Measurements from ENCODE around the gene KHNYN. TPM values are rescaled to one million over a fixed set of nuclear protein-coding genes. Genes with fewer than 3 reads are reported as not detected.

Gene KHNYN
- total RNA-seq, 1 donor from 2014 or later: 65.9 TPM

DNA sequence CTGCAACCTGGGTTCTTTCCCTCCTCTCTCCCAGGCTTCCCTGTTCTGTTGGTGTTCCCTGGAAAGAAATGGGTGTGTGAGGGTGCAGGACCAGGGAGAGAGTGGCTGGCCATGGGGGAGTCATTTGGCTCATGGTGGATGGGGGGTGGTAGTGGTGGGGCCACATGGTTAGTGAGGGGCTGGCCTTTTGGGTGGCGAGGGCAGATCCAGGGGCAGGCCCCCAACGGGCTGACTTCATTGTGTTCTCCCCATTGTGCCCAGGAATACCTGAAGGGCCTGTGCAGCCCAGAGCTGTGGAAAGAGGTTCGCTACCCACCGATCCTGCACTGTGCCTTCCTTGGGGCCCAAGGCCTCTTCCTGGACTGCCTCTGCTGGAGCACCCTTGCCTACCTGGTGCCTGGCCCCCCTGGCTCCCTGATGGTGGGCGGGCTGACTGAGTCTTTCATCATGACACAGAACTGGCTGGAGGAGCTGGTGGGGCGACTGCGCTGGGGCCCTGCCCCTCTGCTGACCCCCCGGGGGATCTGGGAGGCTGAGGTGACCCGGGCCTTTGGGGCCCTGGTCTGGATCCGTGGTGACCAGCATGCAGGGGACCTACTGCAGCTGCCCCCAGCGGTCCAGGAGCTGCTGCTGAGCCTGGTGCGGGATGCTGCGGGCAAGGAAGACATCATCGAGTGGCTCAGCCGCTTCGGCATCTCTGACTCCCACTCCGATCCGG is 22.0 kb upstream of the KHNYN start:
- Mint-ChIP-seq H3K4me3 (no peak overlapping the region), H3K27ac (no peak overlapping the region), H3K4me1 (ENCODE audit: low read depth) (no peaks in the 10 kb centered on the region), H3K36me3 (ENCODE audit: low read depth) (no peaks in the 10 kb centered on the region), H3K27me3 (ENCODE audit: insufficient read depth) (peaks cover 25% of the 10 kb centered on the region), H3K9me3 (no peaks in the 10 kb centered on the region)
- intact Hi-C loops (cut with micrococcal nuclease): no loop called here
- DNase-seq (ENCODE audit: low spot score): no peak

DNA sequence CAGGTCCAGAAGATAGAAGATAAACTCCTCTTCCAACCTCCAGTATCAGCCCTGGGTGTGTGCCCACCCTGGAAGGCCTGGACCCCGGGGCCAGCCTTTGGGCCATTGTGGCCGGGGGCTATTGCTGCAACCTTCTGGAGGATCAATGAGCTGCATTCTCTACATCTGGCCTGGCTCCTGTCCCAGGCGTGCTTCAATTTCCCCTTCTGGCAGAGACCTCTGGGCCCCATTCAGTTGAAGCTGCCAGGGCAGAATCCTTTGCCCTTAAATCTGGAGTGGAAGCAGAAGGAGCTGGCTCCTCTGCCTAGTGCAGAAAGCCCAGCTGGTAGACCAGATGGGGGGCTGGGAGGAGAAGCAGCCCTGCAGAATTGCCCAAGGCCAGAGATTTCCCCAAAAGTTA is 21.0 kb upstream of the KHNYN start:
- no peaks in the 10 kb centered on the region for H3K36me3 Mint-ChIP-seq (ENCODE audit: low read depth)

DNA sequence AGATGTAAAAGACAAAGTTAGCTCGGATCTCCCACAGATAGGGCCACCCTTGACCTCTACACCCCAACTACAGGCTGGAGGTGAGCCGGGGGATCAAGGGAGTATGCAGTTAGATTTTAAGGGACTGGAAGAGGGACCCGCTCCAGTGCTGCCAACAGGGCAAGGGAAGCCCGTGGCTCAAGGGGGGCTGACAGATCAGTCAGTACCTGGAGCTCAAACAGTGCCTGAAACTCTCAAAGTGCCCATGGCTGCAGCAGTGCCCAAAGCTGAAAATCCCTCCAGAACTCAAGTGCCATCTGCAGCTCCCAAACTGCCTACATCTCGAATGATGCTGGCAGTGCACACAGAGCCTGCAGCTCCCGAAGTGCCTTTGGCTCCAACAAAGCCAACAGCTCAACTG is 20.6 kb upstream of the KHNYN start:
- H3K27ac Mint-ChIP-seq: no peak overlapping the region
- H3K9me3 Mint-ChIP-seq: no peaks in the 10 kb centered on the region
- no peak overlapping the region for H3K4me3 Mint-ChIP-seq
- no peaks in the 10 kb centered on the region for H3K36me3 Mint-ChIP-seq (ENCODE audit: low read depth)
- DNase-seq (ENCODE audit: low spot score): no peak
- H3K4me1 Mint-ChIP-seq (ENCODE audit: low read depth): no peaks in the 10 kb centered on the region
- peaks cover 13% of the 10 kb centered on the region for H3K27me3 Mint-ChIP-seq (ENCODE audit: insufficient read depth)
- intact Hi-C loops (cut with micrococcal nuclease): no loop called here

More for the DNA sequence above, 21.0 kb upstream of the KHNYN start:
- H3K27me3 Mint-ChIP-seq (ENCODE audit: insufficient read depth): peaks cover 16% of the 10 kb centered on the region
- intact Hi-C loops (cut with micrococcal nuclease): no loop called here
- no peak overlapping the region for H3K4me3 Mint-ChIP-seq
- H3K4me1 Mint-ChIP-seq (ENCODE audit: low read depth): no peaks in the 10 kb centered on the region
- no peak overlapping the region for H3K27ac Mint-ChIP-seq
- H3K9me3 Mint-ChIP-seq: no peaks in the 10 kb centered on the region
- no peak for DNase-seq (ENCODE audit: low spot score)

DNA sequence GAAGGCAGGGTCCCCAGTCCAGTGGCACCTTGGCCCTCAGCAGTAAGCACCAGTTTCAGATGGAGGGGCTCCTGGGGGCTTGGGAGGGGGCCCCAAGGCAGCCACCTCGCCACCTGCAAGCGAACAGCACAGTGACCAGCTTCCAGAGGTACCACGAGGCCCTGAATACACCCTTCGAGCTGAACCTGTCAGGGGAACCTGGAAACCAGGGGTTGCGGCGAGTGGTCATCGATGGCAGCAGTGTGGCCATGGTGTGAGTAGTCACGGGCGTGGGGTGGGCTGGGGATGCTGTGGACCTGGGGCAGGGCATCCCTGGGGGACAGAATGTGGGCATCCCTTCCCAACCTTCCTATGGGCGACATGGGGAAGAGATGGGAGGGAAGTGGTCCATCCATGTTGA is 19.8 kb upstream of the KHNYN start:
- H3K27me3 Mint-ChIP-seq (ENCODE audit: insufficient read depth): peaks cover 5% of the 10 kb centered on the region
- no peak for DNase-seq (ENCODE audit: low spot score)
- no peak overlapping the region for H3K27ac Mint-ChIP-seq
- intact Hi-C loops (cut with micrococcal nuclease): no loop called here
- H3K36me3 Mint-ChIP-seq (ENCODE audit: low read depth): no peaks in the 10 kb centered on the region
- H3K9me3 Mint-ChIP-seq: no peaks in the 10 kb centered on the region
- H3K4me3 Mint-ChIP-seq: no peak overlapping the region
- no peaks in the 10 kb centered on the region for H3K4me1 Mint-ChIP-seq (ENCODE audit: low read depth)

DNA sequence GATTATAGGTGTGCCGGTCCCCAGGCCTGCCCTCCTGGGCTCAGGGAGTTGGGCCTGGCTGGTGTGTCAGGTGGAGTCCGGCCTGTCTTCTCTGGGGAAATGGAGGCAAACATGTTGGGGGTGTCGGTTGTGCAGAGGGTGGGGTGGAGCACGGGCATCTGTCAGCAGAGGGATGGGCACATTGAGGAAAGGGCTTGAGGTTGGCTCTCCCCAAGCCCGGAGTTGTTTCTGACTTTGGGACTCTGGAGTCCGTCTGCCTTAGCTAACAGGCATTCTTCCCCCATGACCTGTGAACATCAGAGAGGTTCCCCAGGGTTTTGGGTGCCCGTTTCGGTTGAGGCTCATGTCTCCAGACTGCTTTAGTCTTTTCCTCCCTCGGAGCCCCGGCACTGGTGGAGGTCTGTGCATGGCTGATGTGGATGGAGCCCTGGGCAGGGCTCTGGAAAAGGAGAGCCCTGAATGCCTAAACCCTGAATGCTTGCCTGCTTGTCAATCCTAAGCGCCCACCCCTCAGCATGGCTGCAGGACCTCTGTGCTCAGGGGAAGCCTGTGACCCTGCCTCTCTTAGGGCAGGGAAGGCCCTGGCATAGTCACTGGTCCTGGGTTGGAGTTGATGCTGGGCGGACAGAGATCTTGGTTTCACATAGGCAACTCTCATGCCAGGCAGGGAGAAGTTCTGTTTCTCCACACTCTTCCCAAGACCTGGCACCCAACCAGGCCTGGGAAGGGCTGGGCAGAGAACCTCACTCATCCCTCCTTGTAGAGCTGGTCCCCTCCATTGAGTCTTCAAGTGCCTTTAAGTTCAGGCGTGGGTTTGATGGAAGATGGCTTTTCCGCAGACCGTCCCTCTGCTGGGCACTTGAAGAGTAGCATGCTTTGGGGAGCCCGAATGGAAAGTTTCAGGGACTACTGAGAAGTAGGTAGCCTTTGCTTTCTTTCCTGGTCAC is 18.0 kb upstream of the KHNYN start:
- Mint-ChIP-seq H3K4me3 (no peak overlapping the region), H3K27ac (no peak overlapping the region), H3K36me3 (ENCODE audit: low read depth) (no peaks in the 10 kb centered on the region), H3K27me3 (ENCODE audit: insufficient read depth) (no peaks in the 10 kb centered on the region), H3K9me3 (no peaks in the 10 kb centered on the region), H3K4me1 (ENCODE audit: low read depth) (no peaks in the 10 kb centered on the region)
- no peak for DNase-seq (ENCODE audit: low spot score)
- intact Hi-C loops (cut with micrococcal nuclease): no loop called here

DNA sequence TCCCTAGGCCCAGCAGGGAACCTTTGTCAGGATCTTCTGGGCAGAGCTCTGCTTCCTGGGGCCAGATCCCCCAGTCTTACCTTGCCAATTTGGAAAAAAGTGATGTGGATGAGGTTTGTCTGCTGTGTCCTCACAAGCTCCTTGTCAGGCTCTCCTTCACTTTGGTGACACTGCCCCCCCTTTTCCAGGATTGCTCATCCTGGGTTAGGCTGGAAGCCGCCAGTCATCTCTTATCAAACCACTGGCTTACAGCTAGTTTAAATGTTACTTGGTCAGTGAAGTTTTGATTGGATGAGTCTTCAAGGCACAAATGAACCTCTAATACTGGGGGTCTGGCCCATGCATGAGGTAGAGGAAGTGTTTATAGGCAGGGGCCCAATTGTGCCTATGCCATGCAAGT is 15.7 kb upstream of the KHNYN start:
- no peak overlapping the region for H3K4me3 Mint-ChIP-seq
- no peaks in the 10 kb centered on the region for H3K9me3 Mint-ChIP-seq
- intact Hi-C loops (cut with micrococcal nuclease): no loop called here

DNA sequence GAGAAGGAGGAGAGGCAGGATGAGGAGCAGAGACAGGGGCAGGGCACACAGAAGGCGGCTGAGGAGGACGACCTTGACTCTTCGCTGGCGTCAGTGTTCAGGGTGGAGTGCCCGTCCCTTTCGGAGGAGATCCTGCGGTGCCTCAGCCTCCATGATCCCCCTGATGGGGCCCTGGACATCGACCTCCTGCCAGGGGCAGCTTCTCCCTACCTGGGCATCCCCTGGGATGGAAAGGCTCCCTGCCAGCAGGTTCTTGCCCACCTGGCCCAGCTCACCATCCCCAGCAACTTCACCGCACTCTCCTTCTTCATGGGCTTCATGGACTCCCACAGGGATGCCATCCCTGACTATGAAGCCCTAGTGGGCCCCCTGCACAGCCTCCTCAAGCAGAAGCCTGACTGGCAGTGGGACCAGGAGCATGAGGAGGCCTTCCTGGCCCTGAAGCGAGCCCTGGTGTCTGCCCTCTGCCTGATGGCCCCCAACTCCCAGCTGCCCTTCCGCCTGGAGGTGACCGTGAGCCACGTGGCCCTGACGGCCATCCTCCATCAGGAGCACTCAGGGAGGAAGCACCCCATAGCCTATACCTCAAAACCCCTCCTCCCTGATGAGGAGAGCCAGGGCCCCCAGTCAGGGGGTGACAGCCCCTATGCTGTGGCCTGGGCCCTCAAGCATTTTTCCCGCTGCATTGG is 14.9 kb upstream of the KHNYN start:
- intact Hi-C loops (cut with micrococcal nuclease): no loop called here
- Mint-ChIP-seq H3K4me1 (ENCODE audit: low read depth) (no peaks in the 10 kb centered on the region), H3K36me3 (ENCODE audit: low read depth) (no peaks in the 10 kb centered on the region), H3K27ac (no peak overlapping the region), H3K4me3 (no peak overlapping the region), H3K27me3 (ENCODE audit: insufficient read depth) (peaks cover 4% of the 10 kb centered on the region), H3K9me3 (no peaks in the 10 kb centered on the region)
- no peak for DNase-seq (ENCODE audit: low spot score)

More for the DNA sequence above, 15.7 kb upstream of the KHNYN start:
- Mint-ChIP-seq H3K4me1 (ENCODE audit: low read depth) (no peaks in the 10 kb centered on the region), H3K27me3 (ENCODE audit: insufficient read depth) (peaks cover 2% of the 10 kb centered on the region), H3K27ac (no peak overlapping the region), H3K36me3 (ENCODE audit: low read depth) (no peaks in the 10 kb centered on the region)
- no peak for DNase-seq (ENCODE audit: low spot score)

DNA sequence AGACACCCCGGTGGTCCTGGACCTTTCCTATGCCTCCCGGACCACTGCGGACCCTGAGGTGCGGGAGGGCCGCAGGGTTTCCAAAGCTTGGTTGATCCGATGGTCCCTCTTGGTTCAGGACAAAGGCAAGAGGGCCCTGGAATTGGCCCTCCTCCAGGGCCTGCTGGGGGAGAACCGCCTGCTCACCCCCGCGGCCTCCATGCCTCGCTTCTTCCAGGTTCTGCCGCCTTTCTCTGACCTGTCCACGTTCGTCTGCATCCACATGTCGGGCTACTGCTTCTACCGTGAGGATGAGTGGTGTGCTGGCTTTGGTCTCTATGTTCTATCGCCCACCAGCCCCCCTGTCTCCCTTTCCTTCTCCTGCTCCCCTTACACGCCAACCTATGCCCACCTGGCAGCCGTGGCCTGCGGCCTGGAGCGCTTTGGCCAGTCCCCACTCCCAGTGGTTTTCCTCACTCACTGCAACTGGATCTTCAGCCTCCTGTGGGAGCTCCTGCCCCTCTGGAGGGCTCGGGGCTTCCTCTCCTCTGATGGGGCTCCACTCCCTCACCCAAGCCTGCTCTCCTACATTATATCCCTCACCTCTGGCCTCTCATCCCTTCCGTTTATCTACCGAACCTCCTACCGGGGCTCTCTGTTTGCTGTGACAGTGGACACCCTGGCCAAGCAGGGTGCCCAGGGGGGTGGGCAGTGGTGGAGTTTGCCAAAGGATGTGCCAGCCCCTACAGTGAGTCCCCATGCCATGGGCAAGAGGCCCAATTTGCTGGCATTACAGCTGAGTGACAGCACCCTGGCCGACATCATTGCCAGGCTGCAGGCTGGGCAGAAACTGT is 14.1 kb upstream of the KHNYN start:
- no peak overlapping the region for H3K4me3 Mint-ChIP-seq
- H3K36me3 Mint-ChIP-seq (ENCODE audit: low read depth): no peaks in the 10 kb centered on the region
- DNase-seq (ENCODE audit: low spot score): no peak
- H3K27ac Mint-ChIP-seq: no peak overlapping the region
- H3K4me1 Mint-ChIP-seq (ENCODE audit: low read depth): no peaks in the 10 kb centered on the region
- H3K9me3 Mint-ChIP-seq: no peaks in the 10 kb centered on the region
- intact Hi-C loops (cut with micrococcal nuclease): no loop called here
- H3K27me3 Mint-ChIP-seq (ENCODE audit: insufficient read depth): peaks cover 6% of the 10 kb centered on the region

DNA sequence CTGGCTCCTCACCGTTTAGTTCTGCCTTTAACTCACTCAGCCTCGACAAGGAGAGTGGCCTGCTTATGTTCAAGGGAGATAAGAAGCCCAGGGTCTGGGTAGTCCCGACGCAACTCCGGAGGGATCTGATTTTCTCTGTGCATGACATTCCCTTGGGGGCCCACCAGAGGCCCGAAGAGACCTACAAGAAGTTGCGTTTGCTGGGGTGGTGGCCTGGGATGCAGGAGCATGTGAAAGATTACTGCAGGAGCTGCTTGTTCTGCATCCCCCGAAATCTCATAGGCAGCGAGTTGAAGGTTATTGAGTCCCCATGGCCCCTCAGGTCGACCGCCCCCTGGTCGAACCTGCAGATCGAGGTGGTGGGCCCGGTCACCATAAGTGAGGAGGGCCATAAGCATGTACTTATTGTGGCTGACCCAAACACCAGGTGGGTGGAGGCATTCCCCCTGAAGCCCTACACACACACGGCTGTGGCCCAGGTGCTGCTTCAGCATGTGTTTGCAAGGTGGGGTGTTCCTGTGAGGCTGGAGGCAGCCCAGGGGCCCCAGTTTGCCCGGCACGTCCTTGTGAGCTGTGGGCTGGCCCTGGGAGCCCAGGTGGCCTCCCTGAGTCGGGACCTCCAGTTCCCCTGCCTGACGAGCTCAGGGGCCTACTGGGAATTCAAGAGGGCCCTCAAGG is 13.4 kb upstream of the KHNYN start:
- no peaks in the 10 kb centered on the region for H3K9me3 Mint-ChIP-seq
- no peak for DNase-seq (ENCODE audit: low spot score)
- intact Hi-C loops (cut with micrococcal nuclease): no loop called here

DNA sequence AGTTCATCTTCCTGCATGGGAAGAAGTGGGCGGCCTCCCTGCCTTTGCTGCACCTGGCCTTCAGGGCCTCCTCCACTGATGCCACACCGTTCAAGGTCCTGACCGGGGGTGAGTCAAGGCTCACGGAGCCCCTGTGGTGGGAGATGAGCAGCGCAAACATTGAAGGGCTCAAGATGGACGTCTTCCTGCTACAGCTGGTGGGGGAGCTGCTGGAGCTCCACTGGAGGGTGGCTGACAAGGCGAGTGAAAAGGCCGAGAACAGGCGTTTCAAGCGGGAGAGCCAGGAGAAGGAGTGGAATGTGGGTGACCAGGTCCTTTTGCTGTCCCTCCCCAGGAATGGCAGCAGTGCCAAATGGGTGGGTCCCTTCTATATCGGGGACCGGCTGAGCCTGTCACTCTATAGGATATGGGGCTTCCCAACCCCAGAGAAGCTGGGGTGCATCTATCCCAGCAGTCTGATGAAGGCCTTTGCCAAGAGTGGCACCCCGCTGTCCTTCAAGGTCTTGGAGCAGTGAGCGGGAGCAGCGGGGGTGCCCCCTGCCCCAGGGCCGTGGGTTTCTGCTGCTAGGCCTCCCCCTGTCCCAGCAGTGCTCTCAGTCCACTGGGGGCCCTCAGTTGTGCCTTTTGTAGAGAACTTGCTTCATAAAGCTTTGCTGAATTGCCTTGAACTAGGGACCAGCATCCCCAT is 12.7 kb upstream of the KHNYN start:
- no peak overlapping the region for H3K27ac Mint-ChIP-seq
- H3K36me3 Mint-ChIP-seq (ENCODE audit: low read depth): no peaks in the 10 kb centered on the region
- no peak overlapping the region for H3K4me3 Mint-ChIP-seq
- peaks cover 6% of the 10 kb centered on the region for H3K27me3 Mint-ChIP-seq (ENCODE audit: insufficient read depth)
- intact Hi-C loops (cut with micrococcal nuclease): no loop called here
- H3K4me1 Mint-ChIP-seq (ENCODE audit: low read depth): no peaks in the 10 kb centered on the region
- no peak for DNase-seq (ENCODE audit: low spot score)
- no peaks in the 10 kb centered on the region for H3K9me3 Mint-ChIP-seq

More for the DNA sequence above, 13.4 kb upstream of the KHNYN start:
- Mint-ChIP-seq H3K27me3 (ENCODE audit: insufficient read depth) (peaks cover 6% of the 10 kb centered on the region), H3K27ac (no peak overlapping the region), H3K36me3 (ENCODE audit: low read depth) (no peaks in the 10 kb centered on the region), H3K4me1 (ENCODE audit: low read depth) (no peaks in the 10 kb centered on the region), H3K4me3 (no peak overlapping the region)

DNA sequence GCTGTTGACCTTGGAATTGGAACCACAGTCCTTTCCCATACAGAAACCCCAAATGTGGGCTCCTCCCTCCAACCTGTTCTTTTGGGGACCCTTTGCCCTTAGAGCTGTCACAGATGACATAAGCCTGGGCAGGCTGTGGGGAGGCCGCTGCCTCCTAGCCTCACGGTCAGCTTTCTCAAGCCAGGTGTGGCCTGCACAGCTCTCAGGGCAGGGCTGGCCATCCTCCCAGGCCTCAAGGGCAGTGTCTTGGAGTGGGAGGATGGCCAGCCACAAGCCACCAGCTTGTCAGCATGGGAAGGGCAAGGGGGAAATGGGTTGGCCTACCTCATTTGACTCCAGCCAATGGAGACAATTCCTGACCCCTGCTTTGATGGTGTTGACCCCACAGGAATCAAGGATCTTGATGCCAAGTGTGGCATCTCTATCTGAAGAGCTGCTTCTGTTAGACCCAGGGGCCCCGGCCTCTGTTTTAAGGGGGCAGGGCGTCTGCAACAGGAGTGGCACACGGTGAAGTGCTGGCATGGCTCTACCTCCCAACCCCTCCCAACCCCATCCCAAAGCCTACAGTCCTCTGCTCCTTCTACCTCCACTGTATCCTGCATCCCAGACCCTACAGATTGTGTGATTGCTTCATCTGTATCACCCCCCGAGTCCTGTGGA is 11.8 kb upstream of the KHNYN start:
- Mint-ChIP-seq H3K27ac (no peak overlapping the region), H3K9me3 (no peaks in the 10 kb centered on the region), H3K4me1 (ENCODE audit: low read depth) (no peaks in the 10 kb centered on the region), H3K27me3 (ENCODE audit: insufficient read depth) (peaks cover 6% of the 10 kb centered on the region), H3K36me3 (ENCODE audit: low read depth) (no peaks in the 10 kb centered on the region), H3K4me3 (no peak overlapping the region)
- intact Hi-C loops (cut with micrococcal nuclease): no loop called here
- DNase-seq (ENCODE audit: low spot score): no peak

Measured in activated T-helper 1 cell treated with anti-CD3 and anti-CD28 coated beads, Interleukin-12 subunit alpha, Interleukin-12 subunit beta, Interleukin-2, Interleukin-4 antibody, amounts not matched to agents 30 ng/mL and 10 ng/mL and 1 ng/mL, durations not matched to agents 14 hours and 24 hours and 36 hours (primary cell).